ENCODE data around the gene CAPN12. TPM values are rescaled to one million over a fixed set of nuclear protein-coding genes. Genes with fewer than 3 reads are reported as not detected.

Gene CAPN12
- total RNA-seq, 2 experiments from 2014 or later = 1.6 to 2.0 TPM

GRCh38 chr19:38713227-38713649, 31.0 kb downstream of the CAPN12 start:
- TF ChIP-seq CTCF (IDR thresholded peaks at IDR 0.05) = no peak
- Mint-ChIP-seq H3K4me1 (ENCODE audit: low read depth) (no peaks in the 10 kb centered on the region), H3K9me3 (no peaks in the 10 kb centered on the region), H3K36me3 (ENCODE audit: low read depth) (peaks cover 38% of the 10 kb centered on the region), H3K4me3 (no peak overlapping the region), H3K27ac (no peak overlapping the region), H3K27me3 (no peaks in the 10 kb centered on the region)
- POLR2A ChIA-PET = no interaction called here
- CTCF ChIA-PET = no interaction called here
- no peaks in the 10 kb centered on the region for H3K4me1 ChIP-seq (ENCODE audit: insufficient read depth, low read length)
- DNase-seq = no peak
- no peaks in the 10 kb centered on the region for H3K9me3 ChIP-seq (ENCODE audit: control insufficient read depth in 1 of 2, insufficient read depth in 1 of 2, low read length in 2 of 2)
- intact Hi-C loops (cut with DNase I, micrococcal nuclease) = no loop called here
- H3K27me3 ChIP-seq (ENCODE audit: control insufficient read depth in 1 of 2, insufficient read depth in 2 of 2, low read length in 2 of 2) = no peaks in the 10 kb centered on the region
- no peak for ATAC-seq (ENCODE audit: poor library complexity)
- no peak overlapping the region for H3K27ac ChIP-seq (ENCODE audit: low read depth in 1 of 2, low read length in 2 of 2)
- H3K4me3 ChIP-seq (ENCODE audit: low read length) = no peak overlapping the region
- H3K36me3 ChIP-seq (ENCODE audit: insufficient read depth, low read length) = peaks cover 80% of the 10 kb centered on the region

GRCh38 chr19:38712161-38712748, 32.0 kb downstream of the CAPN12 start:
- no peak for TF ChIP-seq CTCF (IDR thresholded peaks at IDR 0.05)
- ATAC-seq (ENCODE audit: poor library complexity) = no peak
- Histone ChIP-seq H3K9me3 (ENCODE audit: control insufficient read depth in 1 of 2, insufficient read depth in 1 of 2, low read length in 2 of 2) (no peaks in the 10 kb centered on the region), H3K4me3 (ENCODE audit: low read length) (no peak overlapping the region), H3K27me3 (ENCODE audit: control insufficient read depth in 1 of 2, insufficient read depth in 2 of 2, low read length in 2 of 2) (no peaks in the 10 kb centered on the region), H3K27ac (ENCODE audit: low read depth in 1 of 2, low read length in 2 of 2) (no peak overlapping the region), H3K36me3 (ENCODE audit: insufficient read depth, low read length) (peaks cover 83% of the 10 kb centered on the region), H3K4me1 (ENCODE audit: insufficient read depth, low read length) (no peaks in the 10 kb centered on the region)
- CTCF ChIA-PET = no interaction called here
- no peak overlapping the region for H3K4me3 Mint-ChIP-seq
- POLR2A ChIA-PET = no interaction called here
- no peaks in the 10 kb centered on the region for H3K27me3 Mint-ChIP-seq
- DNase-seq = no peak
- intact Hi-C loops (cut with DNase I, micrococcal nuclease) = no loop called here
- no peaks in the 10 kb centered on the region for H3K9me3 Mint-ChIP-seq
- H3K4me1 Mint-ChIP-seq (ENCODE audit: low read depth) = no peaks in the 10 kb centered on the region
- H3K27ac Mint-ChIP-seq = no peak overlapping the region
- peaks cover 42% of the 10 kb centered on the region for H3K36me3 Mint-ChIP-seq (ENCODE audit: low read depth)

- Mint-ChIP-seq H3K27me3 (no peaks in the 10 kb centered on the region), H3K9me3 (no peaks in the 10 kb centered on the region), H3K36me3 (ENCODE audit: low read depth) (peaks cover 47% of the 10 kb centered on the region), H3K4me3 (no peak overlapping the region), H3K4me1 (ENCODE audit: low read depth) (no peaks in the 10 kb centered on the region), H3K27ac (no peak overlapping the region)
- Histone ChIP-seq H3K4me3 (ENCODE audit: low read length) (no peak overlapping the region), H3K27me3 (ENCODE audit: control insufficient read depth in 1 of 2, insufficient read depth in 2 of 2, low read length in 2 of 2) (no peaks in the 10 kb centered on the region), H3K4me1 (ENCODE audit: insufficient read depth, low read length) (no peaks in the 10 kb centered on the region), H3K36me3 (ENCODE audit: insufficient read depth, low read length) (peaks cover 83% of the 10 kb centered on the region), H3K9me3 (ENCODE audit: control insufficient read depth in 1 of 2, insufficient read depth in 1 of 2, low read length in 2 of 2) (no peaks in the 10 kb centered on the region), H3K27ac (ENCODE audit: low read depth in 1 of 2, low read length in 2 of 2) (no peak overlapping the region)
- ATAC-seq (ENCODE audit: poor library complexity) (no peak), DNase-seq (no peak)
- TF ChIP-seq CTCF (IDR thresholded peaks at IDR 0.05) = no peak
- ChIA-PET CTCF (no interaction called here), POLR2A (no interaction called here)
- intact Hi-C loops (cut with DNase I, micrococcal nuclease) = no loop called here
Observed at GRCh38 chr19:38711726-38712153, 32.5 kb downstream of the CAPN12 start.
